Astrocyte of the spinal cord (primary cell): ENCODE data around the gene ORC2.
A peak's percentile ranks its signal among the peaks of the same experiment; 100 is the strongest.

Source experiments
- DNase-seq: peaks from one replicate; pipeline ENCODE4 v3.0.0; 2011; ENCODE audit warnings: low read depth, low spot score
- H3K4me3 ChIP-seq: 2 replicates; pipeline ENCODE4 v1.5.1; 2011; ENCODE audit warnings: low read depth, mild to moderate bottlenecking, low read length, moderate library complexity
- CTCF ChIP-seq: IDR thresholded peaks from 2 replicates; pipeline ENCODE4 v1.5.1; 2012; ENCODE audit warnings: low read depth, mild to moderate bottlenecking, low read length, inconsistent platforms
- in situ Hi-C: cut with HindIII; loops from 2 replicates; pipeline ENCODE4 v1.10.0; 2017; ENCODE audit warnings: low sequenced_read_pairs

Gene ORC2

GRCh38 chr2:200878289-200878880 is 85.1 kb downstream of the ORC2 start:
- no peak for TF ChIP-seq CTCF
- no peak overlapping the region for H3K4me3 ChIP-seq
- in situ Hi-C loops = no loop called here
- DNase-seq = no peak

GRCh38 chr2:200877443-200877842 is 86.0 kb downstream of the ORC2 start:
- no peak overlapping the region for H3K4me3 ChIP-seq
- TF ChIP-seq CTCF = no peak
- in situ Hi-C loops = no loop called here
- no peak for DNase-seq

- in situ Hi-C loops = no loop called here
- DNase-seq = no peak
- H3K4me3 ChIP-seq = no peak overlapping the region
- no peak for TF ChIP-seq CTCF
Observed at GRCh38 chr2:200873560-200873959, 89.9 kb downstream of the ORC2 start.

- in situ Hi-C loops = no loop called here
- H3K4me3 ChIP-seq = no peak overlapping the region
- DNase-seq = no peak
- no peak for TF ChIP-seq CTCF
Observed at GRCh38 chr2:200871151-200871550, 92.3 kb downstream of the ORC2 start.

GRCh38 chr2:200869014-200869413 is 94.4 kb downstream of the ORC2 start:
- in situ Hi-C loops = no loop called here
- no peak for DNase-seq
- TF ChIP-seq CTCF = no peak
- H3K4me3 ChIP-seq = no peak overlapping the region

GRCh38 chr2:200864176-200865034 is 99.1 kb downstream of the ORC2 start, which contains the start of gene CLK1:
CLK1 (minus strand) TSS chr2:200864658; CDS start chr2:200861862, 2,796 bp downstream.
- in situ Hi-C loops = no loop called here
- H3K4me3 ChIP-seq = peak within 1 kb of the TSS; percentile 99
- no peak for TF ChIP-seq CTCF
- peak; percentile 95 for DNase-seq
